H1 (cell line): Measurements from ENCODE around the gene AEBP1. TPM values are rescaled to one million over a fixed set of nuclear protein-coding genes. Genes with fewer than 3 reads are reported as not detected.

Experiments
- CTCF ChIA-PET: fragments of 300-600 bp; sonication (Branson Sonifier 250); formaldehyde crosslinking; loops from one replicate; lab custom pipeline; 2021; ENCODE audit not compliant: partially characterized antibody; lab: Charles Lee
- POLR2A ChIA-PET: fragments of 300-600 bp; sonication (Branson Sonifier 250); formaldehyde crosslinking; loops from one replicate; lab custom pipeline; 2021; ENCODE audit warnings: inconsistent platforms; ENCODE audit not compliant: partially characterized antibody; lab: Charles Lee
- DNase-seq, 2 experiments: peaks; one replicate each; pipeline versions ENCODE4 v3.0.0 to v3.0.0-alpha.2; 2010 to 2022; ENCODE audit warnings: low spot score in 2 of 2, low read depth in 1 of 2, mixed read lengths in 1 of 2
- FAIRE-seq: peaks from 2 replicates; lab custom pipeline; 2011; peaks lifted over from hg19 to GRCh38; lab: Jason Lieb, UNC
- H2AFZ ChIP-seq: 2 replicates; pipeline ENCODE4 v1.8.1; 2012; ENCODE audit warnings: low read length, inconsistent platforms
- H2AK5ac ChIP-seq: 2 replicates; pipeline ENCODE4 v1.6.1; 2013; ENCODE audit warnings: low read depth, low read length
- H2BK120ac ChIP-seq: replicated peaks from 2 replicates; pipeline ENCODE3; 2013; ENCODE audit warnings: low read depth, low read length, inconsistent platforms
- H2BK12ac ChIP-seq: 2 replicates; pipeline ENCODE4 v1.6.1; 2013; ENCODE audit warnings: low read depth, low read length
- H2BK15ac ChIP-seq: 2 replicates; pipeline ENCODE4 v1.6.1; 2013; ENCODE audit warnings: low read length
- H2BK20ac ChIP-seq: 2 replicates; pipeline ENCODE4 v1.6.1; 2013; ENCODE audit warnings: low read length
- H2BK5ac ChIP-seq: 2 replicates; pipeline ENCODE4 v1.6.1; 2013; ENCODE audit warnings: low read depth, low read length
- H3K14ac ChIP-seq: 2 replicates; pipeline ENCODE4 v1.6.1; 2013; ENCODE audit warnings: inconsistent platforms; ENCODE audit not compliant: insufficient read length
- H3K18ac ChIP-seq: 2 replicates; pipeline ENCODE4 v1.6.1; 2013; ENCODE audit warnings: low read length; ENCODE audit errors: extremely low read depth
- H3K23ac ChIP-seq: 2 replicates; pipeline ENCODE4 v1.6.1; 2013; ENCODE audit warnings: inconsistent platforms; ENCODE audit not compliant: insufficient read length
- H3K23me2 ChIP-seq: 2 replicates; pipeline ENCODE4 v1.6.1; 2013; ENCODE audit warnings: low read depth, low read length
- H3K27ac ChIP-seq: 2 replicates; pipeline ENCODE4 v1.6.1; 2011; ENCODE audit warnings: low read depth, low read length, inconsistent platforms
- H3K27me3 ChIP-seq, 4 experiments: replicated peaks in 1 of 4; 1 replicate in 1 of 4; 2 replicates in 3 of 4; pipeline versions ENCODE4 v1.6.1 to v1.8.1; 2011 to 2013; ENCODE audit warnings: low read length in 3 of 4, mild to moderate bottlenecking in 3 of 4, inconsistent platforms in 2 of 4, mixed read lengths in 2 of 4, moderate library complexity in 1 of 4; ENCODE audit not compliant: control insufficient read depth in 3 of 4, insufficient read depth in 3 of 4; ENCODE audit errors: extremely low read depth in 1 of 4
- H3K36me3 ChIP-seq, 4 experiments: 2 replicates each; pipeline versions ENCODE4 v1.6.1 to v1.8.1; 2011 to 2013; ENCODE audit warnings: mild to moderate bottlenecking in 4 of 4, low read length in 3 of 4, moderate library complexity in 2 of 4, control low read depth in 1 of 4, inconsistent platforms in 1 of 4; ENCODE audit not compliant: insufficient read depth in 4 of 4, control insufficient read depth in 2 of 4
- H3K4ac ChIP-seq: replicated peaks from 2 replicates; pipeline ENCODE3; 2013; ENCODE audit warnings: low read length, low read depth, mixed read lengths, inconsistent platforms; ENCODE audit not compliant: insufficient read length
- H3K4me1 ChIP-seq, 4 experiments: replicated peaks in 1 of 4; 1 replicate in 1 of 4; 2 replicates in 3 of 4; pipeline versions ENCODE4 v1.6.1 to v1.8.1; 2011 to 2013; ENCODE audit warnings: low read length in 3 of 4, inconsistent platforms in 2 of 4, mixed read lengths in 1 of 4; ENCODE audit not compliant: insufficient read depth in 4 of 4, control insufficient read depth in 3 of 4
- H3K4me2 ChIP-seq, 2 experiments: 2 replicates each; pipeline versions ENCODE4 v1.6.1 to v1.8.1; 2011 to 2013; ENCODE audit warnings: low read depth in 2 of 2, low read length in 2 of 2, control low read depth in 1 of 2, inconsistent platforms in 1 of 2, mild to moderate bottlenecking in 1 of 2; ENCODE audit not compliant: insufficient read depth in 1 of 2
- H3K4me3 ChIP-seq, 4 experiments: fragments of 200-600, 300-600 bp in 1 of 4; sonication (generic), shearing (Covaris generic), sonication (Bioruptor Twin) in 1 of 4; 2 replicates each; pipeline versions ENCODE4 v1.5.1 to v1.8.1; 2011 to 2016; ENCODE audit warnings: low read length in 4 of 4, low read depth in 3 of 4, control low read depth in 2 of 4, inconsistent platforms in 2 of 4, mild to moderate bottlenecking in 2 of 4, mixed read lengths in 1 of 4, moderate library complexity in 1 of 4; ENCODE audit not compliant: insufficient read depth in 2 of 4; ENCODE audit errors: extremely low read depth in 1 of 4
- H3K56ac ChIP-seq: replicated peaks from 2 replicates; pipeline ENCODE3; 2013; ENCODE audit warnings: low read depth, mild to moderate bottlenecking, mixed read lengths, low read length, inconsistent platforms; ENCODE audit not compliant: insufficient read length
- H3K79me1 ChIP-seq: 2 replicates; pipeline ENCODE4 v1.6.1; 2013; ENCODE audit warnings: low read depth, low read length, control low read depth
- H3K79me2 ChIP-seq, 2 experiments: 2 replicates each; pipeline versions ENCODE4 v1.6.1 to v1.8.1; 2012 to 2013; ENCODE audit warnings: low read length in 2 of 2, mild to moderate bottlenecking in 2 of 2, inconsistent platforms in 1 of 2; ENCODE audit not compliant: insufficient read depth in 2 of 2, control insufficient read depth in 1 of 2
- H3K9ac ChIP-seq, 4 experiments: replicated peaks in 1 of 4; 1 replicate in 1 of 4; 2 replicates in 3 of 4; pipeline versions ENCODE4 v1.6.1 to v1.8.1; 2011 to 2013; ENCODE audit warnings: low read depth in 3 of 4, low read length in 3 of 4, control low read depth in 2 of 4, mild to moderate bottlenecking in 2 of 4, moderate library complexity in 2 of 4, inconsistent platforms in 1 of 4; ENCODE audit errors: extremely low read depth in 1 of 4
- H3K9me3 ChIP-seq, 2 experiments: 2 replicates each; pipeline versions ENCODE4 v1.6.1 to v1.8.1; 2012 to 2013; ENCODE audit warnings: mild to moderate bottlenecking in 2 of 2, moderate library complexity in 2 of 2, control low read depth in 1 of 2, inconsistent platforms in 1 of 2, low read depth in 1 of 2, low read length in 1 of 2, mixed read lengths in 1 of 2; ENCODE audit not compliant: insufficient read depth in 2 of 2
- H4K20me1 ChIP-seq, 2 experiments: replicated peaks in 1 of 2; 2 replicates each; pipeline versions ENCODE3 to v1.8.1; 2011 to 2013; ENCODE audit warnings: inconsistent platforms in 2 of 2, low read length in 2 of 2, mild to moderate bottlenecking in 1 of 2; ENCODE audit not compliant: insufficient read depth in 2 of 2, control insufficient read depth in 1 of 2
- H4K5ac ChIP-seq: 2 replicates; pipeline ENCODE4 v1.6.1; 2013; ENCODE audit warnings: low read length, low read depth, mixed read lengths, inconsistent platforms; ENCODE audit not compliant: insufficient read length
- H4K8ac ChIP-seq: 2 replicates; pipeline ENCODE4 v1.8.0; 2013; ENCODE audit warnings: mild to moderate bottlenecking, moderate library complexity, low read length, inconsistent platforms; ENCODE audit not compliant: insufficient read depth; ENCODE audit errors: extremely low read depth
- H4K91ac ChIP-seq: replicated peaks from 2 replicates; pipeline ENCODE3; 2013; ENCODE audit warnings: low read length, mixed read lengths, inconsistent platforms; ENCODE audit not compliant: insufficient read length
- ATF2 ChIP-seq: IDR thresholded peaks from 2 replicates; pipeline ENCODE4 v1.6.1; 2012; ENCODE audit warnings: low read length, inconsistent platforms
- CHD1 ChIP-seq: IDR thresholded peaks from 2 replicates; pipeline ENCODE4 v1.6.1; 2012; ENCODE audit warnings: low read depth, low read length, improper control_type of control experiment
- GTF2F1 ChIP-seq: IDR thresholded peaks from 2 replicates; pipeline ENCODE4 v1.6.1; 2012; ENCODE audit warnings: low read depth, low read length, improper control_type of control experiment, borderline replicate concordance
- KDM1A ChIP-seq: fragments of 200-600, 300-600 bp; sonication (generic); IDR thresholded peaks from 2 replicates; pipeline ENCODE4 v1.7.1; 2016; ENCODE audit warnings: mild to moderate bottlenecking, low read length, borderline replicate concordance
- MAFK ChIP-seq: IDR thresholded peaks from 2 replicates; pipeline ENCODE4 v1.6.1; 2012; ENCODE audit warnings: low read depth, mild to moderate bottlenecking, improper control_type of control experiment, low read length
- TCF12 ChIP-seq: IDR thresholded peaks from 2 replicates; pipeline ENCODE4 v1.6.1; 2011; ENCODE audit warnings: low read depth, mild to moderate bottlenecking, low read length
- WGBS, 2 experiments: shearing (Covaris generic) in 1 of 2; methylation state at CpG; one replicate each; pipeline versions ENCODE4 v1.1.6 to v1.1.7; 2013 to 2015; ENCODE audit warnings: low lambda C conversion rate in 2 of 2, mixed read lengths in 2 of 2, inconsistent platforms in 1 of 2, low coverage in 1 of 2, missing lambda C conversion rate in 1 of 2; ENCODE audit not compliant: insufficient replicate concordance in 2 of 2, insufficient coverage in 1 of 2, insufficient read length in 1 of 2; ENCODE audit errors: extremely low coverage in 1 of 2, missing lambda C conversion rate in 1 of 2; 5-methylcytosine and 5-hydroxymethylcytosine counted together
- polyA plus RNA-seq, 7 experiments: library from polyadenylated mRNA; depleted of rRNA in 3 of 7; stranded (reverse) in 5 of 7; unstranded in 2 of 7; fragments of >200 nt in 5 of 7; fragments of 200-250 nt in 2 of 7; gene quantifications; 1 replicate in 5 of 7; 2 replicates in 1 of 7; 4 replicates in 1 of 7; pipeline versions ENCODE4 v1.2.1 to v1.2.3, GENCODE V29; 2011 to 2013; ENCODE audit warnings: missing spikeins in 2 of 7, mixed read lengths in 2 of 7
- total RNA-seq: library from RNA; stranded (reverse); fragmentation: NEBNext Ultra II Directional; extraction: Animal tissue kit (Norgen Biotek cat#: 25700); gene quantifications from 2 replicates; pipeline ENCODE4 v1.2.1, GENCODE V29; 2021

AEBP1 gene
- total and polyA plus RNA-seq, 2 of the 8 experiments (the other 6 are each of a cell fraction or from before 2014, with no cell fraction given): 10.4 to 41.2 TPM

GRCh38 chr7:44128721-44129582, 24.8 kb downstream of the AEBP1 start:
- Histone ChIP-seq H3K18ac (no peak overlapping the region), H2BK12ac (no peak overlapping the region), H3K56ac (no peak overlapping the region), H3K4me3 (no peak overlapping the region), H3K4me1 (peaks cover 0 to 12% (median 3%) of the 10 kb centered on the region in 4 experiments; a peak in 4 of 7 replicates), H3K27me3 (peaks cover 0 to 16% (median 8%) of the 10 kb centered on the region in 4 experiments; a peak in 6 of 7 replicates), H3K79me2 (no peaks in the 10 kb centered on the region), H4K20me1 (no peaks in the 10 kb centered on the region), H2AK5ac (no peak overlapping the region), H2BK120ac (no peak overlapping the region), H3K79me1 (no peaks in the 10 kb centered on the region), H4K91ac (no peak overlapping the region), H3K23ac (no peak overlapping the region), H3K23me2 (peaks cover 2% of the 10 kb centered on the region; the same call in 1 of the 2 replicates), H3K27ac (no peak overlapping the region), H3K4me2 (no peak overlapping the region), H3K9ac (no peak overlapping the region), H2BK20ac (no peak overlapping the region), H3K36me3 (no peaks in the 10 kb centered on the region), H4K8ac (no peak overlapping the region), H2BK15ac (no peak overlapping the region), H4K5ac (no peak overlapping the region), H3K9me3 (no peaks in the 10 kb centered on the region), H3K14ac (no peak overlapping the region), H2AFZ (no peak overlapping the region), H3K4ac (no peak overlapping the region), H2BK5ac (no peak overlapping the region)
- no peak for TF ChIP-seq CHD1
- TF ChIP-seq TCF12: no peak
- no peak for TF ChIP-seq GTF2F1
- no peak for TF ChIP-seq MAFK
- no peak for TF ChIP-seq KDM1A
- TF ChIP-seq ATF2: no peak
- 65% methylated on average over 6 of the region's 6 CpGs; no CpG with 5 or more reads in 1 of the 2 experiments for WGBS, 2 experiments
- CTCF ChIA-PET: interaction anchor here (4.2 kb wide), 1 partner anchor 68 kb away, joined by 45 read pairs; no protein-coding TSS in a partner anchor
- no peak for DNase-seq
- no peak for FAIRE-seq
- POLR2A ChIA-PET: no interaction called here
